ENCODE measurements around the gene NADSYN1. TPM values are rescaled to one million over a fixed set of nuclear protein-coding genes. Genes with fewer than 3 reads are reported as not detected.

NADSYN1 gene
- total and polyA plus RNA-seq, 2 donors from 2014 or later, result 34.9 to 72.9 TPM

DNA sequence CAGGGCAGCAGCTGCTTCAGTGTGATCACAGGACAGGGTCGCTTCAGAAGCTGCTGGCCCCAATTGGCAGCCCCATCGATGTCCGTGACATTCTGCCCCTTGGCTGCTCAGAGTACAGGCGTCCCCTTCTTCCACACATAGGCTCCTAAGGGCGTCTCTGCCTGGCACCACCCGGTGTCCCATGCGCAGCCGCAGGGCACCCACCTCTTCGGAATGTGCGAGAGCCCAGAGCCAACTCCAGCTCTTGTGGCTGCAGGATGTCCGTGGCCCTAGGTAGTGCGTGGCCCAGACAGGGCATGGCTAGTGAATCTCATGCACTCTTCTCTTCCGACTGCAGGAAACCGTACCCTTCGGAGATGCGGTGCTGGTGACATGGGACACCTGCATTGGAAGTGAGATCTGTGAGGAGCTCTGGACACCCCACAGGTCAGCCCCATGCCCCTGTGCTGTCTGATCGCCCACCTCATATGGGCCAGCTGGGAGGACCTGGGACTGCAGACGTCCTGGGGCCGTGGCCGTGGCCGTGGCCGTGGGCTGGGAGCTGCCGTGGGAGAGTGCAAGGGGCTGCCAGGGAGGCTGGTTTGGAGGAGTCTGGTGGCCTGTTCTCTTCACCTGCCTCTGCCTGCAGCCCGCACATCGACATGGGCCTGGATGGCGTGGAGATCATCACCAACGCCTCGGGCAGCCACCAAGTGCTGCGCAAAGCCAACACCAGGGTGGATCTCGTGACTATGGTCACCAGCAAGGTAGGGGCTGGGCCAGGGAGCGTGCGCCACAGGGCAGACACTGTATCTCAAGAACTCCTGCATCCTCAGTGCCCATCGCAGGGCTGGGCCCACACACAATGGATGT is 20.2 kb downstream of the NADSYN1 start:
- no peak for FAIRE-seq
- no peaks in the 10 kb centered on the region for H3K27me3 ChIP-seq (ENCODE audit: control insufficient read depth, insufficient read depth, low read length)
- no peaks in the 10 kb centered on the region for H3K4me1 ChIP-seq (ENCODE audit: control insufficient read depth in 2 of 3, insufficient read depth in 2 of 3, low read depth in 1 of 3, low read length in 3 of 3)
- no peak overlapping the region for H3K9ac ChIP-seq (ENCODE audit: low read length in 3 of 3)
- H3K4me3 ChIP-seq (ENCODE audit: low read length in 3 of 3), result no peak overlapping the region
- no peak overlapping the region for H3K27ac ChIP-seq (ENCODE audit: low read depth in 2 of 2, low read length in 2 of 2)
- peak in 1 of 5 donors; percentile 54 for DNase-seq
- peaks cover 2 to 38% (median 25%) of the 10 kb centered on the region in 3 donors for H3K36me3 ChIP-seq (ENCODE audit: control insufficient read depth in 2 of 3, insufficient read depth in 3 of 3, low read length in 3 of 3)
- TF ChIP-seq, protein P1, sequence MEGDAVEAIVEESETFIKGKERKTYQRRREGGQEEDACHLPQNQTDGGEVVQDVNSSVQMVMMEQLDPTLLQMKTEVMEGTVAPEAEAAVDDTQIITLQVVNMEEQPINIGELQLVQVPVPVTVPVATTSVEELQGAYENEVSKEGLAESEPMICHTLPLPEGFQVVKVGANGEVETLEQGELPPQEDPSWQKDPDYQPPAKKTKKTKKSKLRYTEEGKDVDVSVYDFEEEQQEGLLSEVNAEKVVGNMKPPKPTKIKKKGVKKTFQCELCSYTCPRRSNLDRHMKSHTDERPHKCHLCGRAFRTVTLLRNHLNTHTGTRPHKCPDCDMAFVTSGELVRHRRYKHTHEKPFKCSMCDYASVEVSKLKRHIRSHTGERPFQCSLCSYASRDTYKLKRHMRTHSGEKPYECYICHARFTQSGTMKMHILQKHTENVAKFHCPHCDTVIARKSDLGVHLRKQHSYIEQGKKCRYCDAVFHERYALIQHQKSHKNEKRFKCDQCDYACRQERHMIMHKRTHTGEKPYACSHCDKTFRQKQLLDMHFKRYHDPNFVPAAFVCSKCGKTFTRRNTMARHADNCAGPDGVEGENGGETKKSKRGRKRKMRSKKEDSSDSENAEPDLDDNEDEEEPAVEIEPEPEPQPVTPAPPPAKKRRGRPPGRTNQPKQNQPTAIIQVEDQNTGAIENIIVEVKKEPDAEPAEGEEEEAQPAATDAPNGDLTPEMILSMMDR (IDR thresholded peaks at IDR 0.05; ENCODE audit: borderline replicate concordance, extremely low read depth, insufficient read depth), result no peak
- intact Hi-C loops (cut with DNase I), result no loop called here
- no peaks in the 10 kb centered on the region for H3K9me3 ChIP-seq (ENCODE audit: control insufficient read depth in 2 of 3, insufficient read depth in 1 of 3, low read length in 3 of 3)

DNA sequence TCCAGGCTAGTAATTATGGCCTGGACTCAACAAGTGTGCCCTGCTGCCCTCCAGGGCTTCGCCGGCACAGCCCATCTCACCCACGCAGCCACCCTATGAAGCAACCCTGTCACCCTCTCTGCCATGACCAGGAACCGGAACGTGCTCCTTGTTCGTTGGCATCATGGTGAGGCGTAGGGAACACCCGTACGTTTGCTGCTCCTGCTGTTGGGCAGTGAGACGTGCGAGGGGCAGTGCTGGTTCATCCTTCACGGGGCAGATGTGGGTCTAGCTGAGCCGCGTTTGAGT is 20.7 kb downstream of the NADSYN1 start:
- DNase-seq (no peak), FAIRE-seq (no peak)
- peaks cover 2 to 40% (median 29%) of the 10 kb centered on the region in 3 donors for H3K36me3 ChIP-seq (ENCODE audit: control insufficient read depth in 2 of 3, insufficient read depth in 3 of 3, low read length in 3 of 3)

DNA sequence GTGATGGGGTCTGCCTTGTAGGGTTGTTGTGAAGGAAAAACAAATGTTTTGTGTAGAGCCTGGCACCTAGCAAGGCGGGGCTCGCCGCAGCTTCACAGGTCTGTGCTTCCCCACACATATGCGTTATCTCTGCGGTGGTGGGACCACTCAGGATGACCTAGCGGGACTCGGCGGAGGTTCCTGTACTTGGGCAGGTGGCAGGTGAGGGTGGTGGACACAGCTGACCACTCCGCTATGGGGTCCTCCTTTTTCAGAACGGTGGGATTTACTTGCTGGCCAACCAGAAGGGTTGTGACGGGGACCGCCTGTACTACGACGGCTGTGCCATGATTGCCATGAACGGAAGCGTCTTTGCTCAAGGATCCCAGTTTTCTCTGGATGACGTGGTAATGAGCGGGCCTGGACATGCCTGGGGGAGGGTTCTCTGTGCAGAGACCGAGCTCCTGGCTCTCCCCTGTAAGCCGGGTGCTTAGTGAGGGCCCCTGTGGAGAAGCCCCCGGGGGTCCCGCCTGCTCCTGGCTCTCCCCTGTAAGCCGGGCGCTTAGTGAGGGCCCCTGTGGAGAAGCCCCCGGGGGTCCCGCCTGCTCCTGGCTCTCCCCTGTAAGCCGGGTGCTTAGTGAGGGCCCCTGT is 21.3 kb downstream of the NADSYN1 start:
- no peaks in the 10 kb centered on the region for H3K4me1 ChIP-seq (ENCODE audit: control insufficient read depth in 2 of 3, insufficient read depth in 2 of 3, low read depth in 1 of 3, low read length in 3 of 3)
- intact Hi-C loops (cut with DNase I), result no loop called here
- no peak overlapping the region for H3K4me3 ChIP-seq (ENCODE audit: low read length in 3 of 3)
- no peaks in the 10 kb centered on the region for H3K9me3 ChIP-seq (ENCODE audit: control insufficient read depth in 2 of 3, insufficient read depth in 1 of 3, low read length in 3 of 3)
- DNase-seq (peak in 1 of 5 donors; percentile 63), FAIRE-seq (no peak)
- H3K27me3 ChIP-seq (ENCODE audit: control insufficient read depth, insufficient read depth, low read length), result no peaks in the 10 kb centered on the region
- no peak overlapping the region for H3K9ac ChIP-seq (ENCODE audit: low read length in 3 of 3)
- no peak overlapping the region for H3K27ac ChIP-seq (ENCODE audit: low read depth in 2 of 2, low read length in 2 of 2)
- TF ChIP-seq, protein P1 (IDR thresholded peaks at IDR 0.05; ENCODE audit: borderline replicate concordance, extremely low read depth, insufficient read depth), result no peak
- peaks cover 2 to 40% (median 31%) of the 10 kb centered on the region in 3 donors for H3K36me3 ChIP-seq (ENCODE audit: control insufficient read depth in 2 of 3, insufficient read depth in 3 of 3, low read length in 3 of 3)

More for the DNA sequence above, 20.7 kb downstream of the NADSYN1 start:
- no peaks in the 10 kb centered on the region for H3K4me1 ChIP-seq (ENCODE audit: control insufficient read depth in 2 of 3, insufficient read depth in 2 of 3, low read depth in 1 of 3, low read length in 3 of 3)
- no peak overlapping the region for H3K27ac ChIP-seq (ENCODE audit: low read depth in 2 of 2, low read length in 2 of 2)
- no peaks in the 10 kb centered on the region for H3K9me3 ChIP-seq (ENCODE audit: control insufficient read depth in 2 of 3, insufficient read depth in 1 of 3, low read length in 3 of 3)
- intact Hi-C loops (cut with DNase I), result no loop called here
- no peak overlapping the region for H3K4me3 ChIP-seq (ENCODE audit: low read length in 3 of 3)
- TF ChIP-seq, protein P1 (IDR thresholded peaks at IDR 0.05; ENCODE audit: borderline replicate concordance, extremely low read depth, insufficient read depth), result no peak
- H3K9ac ChIP-seq (ENCODE audit: low read length in 3 of 3), result no peak overlapping the region
- no peaks in the 10 kb centered on the region for H3K27me3 ChIP-seq (ENCODE audit: control insufficient read depth, insufficient read depth, low read length)
